Measurements from ENCODE around the gene ZNF276. TPM values are rescaled to one million over a fixed set of nuclear protein-coding genes. Genes with fewer than 3 reads are reported as not detected.
"Not testable (repeated sequence)": the region's sequence is repeated elsewhere in the genome, so short reads cannot be mapped to it uniquely, and the experiment has no call there.

Gene ZNF276
- total RNA-seq, 1 donor from 2014 or later, result 12.9 TPM

GRCh38 chr16:89779909-89780305 is 58.6 kb downstream of the ZNF276 start:
- FAIRE-seq, result no peak
- Histone ChIP-seq H3K4me3 (ENCODE audit: low read depth, low read length) (no peak overlapping the region), H3K27me3 (ENCODE audit: control insufficient read depth, insufficient read depth, low read length) (no peaks in the 10 kb centered on the region), H3K36me3 (ENCODE audit: control insufficient read depth, insufficient read depth, low read length) (peaks cover 7% of the 10 kb centered on the region)
- DNase-seq (ENCODE audit: low read depth), result no peak
- TF ChIP-seq CTCF (IDR thresholded peaks at IDR 0.05; ENCODE audit: insufficient read depth, low read length, severe bottlenecking), result no peak

GRCh38 chr16:89782489-89782888 is 61.2 kb downstream of the ZNF276 start:
- peaks cover 8% of the 10 kb centered on the region for H3K36me3 ChIP-seq (ENCODE audit: control insufficient read depth, insufficient read depth, low read length)
- no peak overlapping the region for H3K4me3 ChIP-seq (ENCODE audit: low read depth, low read length)
- no peak for TF ChIP-seq CTCF (IDR thresholded peaks at IDR 0.05; ENCODE audit: insufficient read depth, low read length, severe bottlenecking)
- no peak for FAIRE-seq
- no peak for DNase-seq (ENCODE audit: low read depth)
- no peaks in the 10 kb centered on the region for H3K27me3 ChIP-seq (ENCODE audit: control insufficient read depth, insufficient read depth, low read length)

GRCh38 chr16:89783952-89784351 is 62.6 kb downstream of the ZNF276 start:
- not testable (repeated sequence) for H3K36me3 ChIP-seq (ENCODE audit: control insufficient read depth, insufficient read depth, low read length); FAIRE-seq; H3K27me3 ChIP-seq (ENCODE audit: control insufficient read depth, insufficient read depth, low read length); DNase-seq (ENCODE audit: low read depth); H3K4me3 ChIP-seq (ENCODE audit: low read depth, low read length)

- peaks cover 5% of the 10 kb centered on the region for H3K36me3 ChIP-seq (ENCODE audit: control insufficient read depth, insufficient read depth, low read length)
- no peak for TF ChIP-seq CTCF (IDR thresholded peaks at IDR 0.05; ENCODE audit: insufficient read depth, low read length, severe bottlenecking)
- DNase-seq (ENCODE audit: low read depth) (no peak), FAIRE-seq (no peak)
- no peaks in the 10 kb centered on the region for H3K27me3 ChIP-seq (ENCODE audit: control insufficient read depth, insufficient read depth, low read length)
- no peak overlapping the region for H3K4me3 ChIP-seq (ENCODE audit: low read depth, low read length)
These were observed 63.1 kb downstream of the ZNF276 start for GRCh38 chr16:89784406-89784805.

- Histone ChIP-seq H3K36me3 (ENCODE audit: control insufficient read depth, insufficient read depth, low read length) (peaks cover 3% of the 10 kb centered on the region), H3K4me3 (ENCODE audit: low read depth, low read length) (no peak overlapping the region), H3K27me3 (ENCODE audit: control insufficient read depth, insufficient read depth, low read length) (no peaks in the 10 kb centered on the region)
- DNase-seq (ENCODE audit: low read depth) (no peak), FAIRE-seq (no peak)
- TF ChIP-seq CTCF (IDR thresholded peaks at IDR 0.05; ENCODE audit: insufficient read depth, low read length, severe bottlenecking), result no peak
These were observed 64.3 kb downstream of the ZNF276 start for GRCh38 chr16:89785523-89786155.

- no peak for FAIRE-seq
- H3K4me3 ChIP-seq (ENCODE audit: low read depth, low read length), result no peak overlapping the region
- H3K27me3 ChIP-seq (ENCODE audit: control insufficient read depth, insufficient read depth, low read length), result no peaks in the 10 kb centered on the region
- DNase-seq (ENCODE audit: low read depth), result no peak
- peaks cover 7% of the 10 kb centered on the region for H3K36me3 ChIP-seq (ENCODE audit: control insufficient read depth, insufficient read depth, low read length)
- TF ChIP-seq CTCF (IDR thresholded peaks at IDR 0.05; ENCODE audit: insufficient read depth, low read length, severe bottlenecking), result no peak
These were observed 65.4 kb downstream of the ZNF276 start for GRCh38 chr16:89786474-89787364.

Measured in bronchial epithelial cell (primary cell).